ENCODE data around the gene CENPE. TPM values are rescaled to one million over a fixed set of nuclear protein-coding genes. Genes with fewer than 3 reads are reported as not detected.
"Not testable (repeated sequence)": the region's sequence is repeated elsewhere in the genome, so short reads cannot be mapped to it uniquely, and the experiment has no call there.

The CENPE gene
- 1 to 10 TPM in 3 of 9 donors, under 1 TPM in 6; 0.06 to 7.7 (median 0.86) TPM for total RNA-seq
- under 1 TPM; 0.08 to 0.17 TPM for polyA plus RNA-seq
- long read RNA-seq, donor 1, partial matches to known transcripts, result 0 of 1 reads
- long read RNA-seq, donor 1, other reads (novel, unspliced or antisense), result 0 of 1 reads
- long read RNA-seq, donor 2, result 0 reads
- long read RNA-seq, donor 3, result 0 reads

- H3K27ac ChIP-seq, result peak within 1 kb of the TSS in 9 of 12 donors; percentile 19 to 67 (median 53)
- TF ChIP-seq POLR2A (IDR thresholded peaks at IDR 0.05) (no peak), CTCF (IDR thresholded peaks at IDR 0.05) (no peak)
- H3K4me3 ChIP-seq, result peak within 1 kb of the TSS; percentile 24 to 84 (median 74)
- no peaks in the 10 kb centered on the region for H3K9me3 ChIP-seq
- ATAC-seq (peak; percentile 89 to 99 (median 97)), DNase-seq (peak; percentile 85 to 93 (median 86))
- peaks cover 0 to 13% (median 7%) of the 10 kb centered on the region in 12 donors for H3K4me1 ChIP-seq
- 0 to 1% (median 1%) methylated on average over 33 to 44 of the region's 44 CpGs for WGBS, 4 donors
- H3K27me3 ChIP-seq, result peaks cover 0 to 4% (median 0%) of the 10 kb centered on the region in 9 donors
- H3K36me3 ChIP-seq, result no peaks in the 10 kb centered on the region
- intact Hi-C loops (cut with DNase I), result no loop called here
Measured at GRCh38 chr4:103198111-103198765, at the start of gene CENPE. TSS of gene CENPE (minus strand) at chr4:103198343. CDS start at chr4:103198319, 24 bp downstream.

GRCh38 chr4:103244251-103244650, 46.1 kb upstream of the CENPE start:
- no peaks in the 10 kb centered on the region for H3K36me3 ChIP-seq
- H3K9me3 ChIP-seq, result peaks cover 0 to 18% (median 0%) of the 10 kb centered on the region in 12 donors
- no peak overlapping the region for H3K4me3 ChIP-seq
- DNase-seq, result no peak
- ATAC-seq, result no peak
- intact Hi-C loops (cut with DNase I), result no loop called here
- no peak overlapping the region for H3K27ac ChIP-seq
- no peaks in the 10 kb centered on the region for H3K27me3 ChIP-seq
- 48 to 60% (median 52%) methylated on average over 1 of the region's 1 CpG for WGBS, 4 donors
- H3K4me1 ChIP-seq, result no peaks in the 10 kb centered on the region
- no peak for TF ChIP-seq CTCF (IDR thresholded peaks at IDR 0.05)
- TF ChIP-seq POLR2A (IDR thresholded peaks at IDR 0.05), result no peak

GRCh38 chr4:103230938-103231337, 32.8 kb upstream of the CENPE start:
- DNase-seq; ATAC-seq; H3K36me3 ChIP-seq; H3K9me3 ChIP-seq; H3K27ac ChIP-seq; H3K4me3 ChIP-seq; H3K27me3 ChIP-seq; intact Hi-C loops (cut with DNase I); H3K4me1 ChIP-seq: not testable (repeated sequence)
- WGBS, 4 donors, result 61 to 76% (median 63%) methylated on average over 3 of the region's 3 CpGs

GRCh38 chr4:103223556-103223955, 25.4 kb upstream of the CENPE start:
- H3K9me3 ChIP-seq; H3K36me3 ChIP-seq; H3K4me3 ChIP-seq; ATAC-seq; intact Hi-C loops (cut with DNase I); H3K27me3 ChIP-seq; H3K27ac ChIP-seq; DNase-seq; H3K4me1 ChIP-seq: not testable (repeated sequence)
- 62 to 75% (median 65%) methylated on average over 4 of the region's 4 CpGs for WGBS, 4 donors

GRCh38 chr4:103207673-103208072, 9.5 kb upstream of the CENPE start:
- H3K27me3 ChIP-seq, result peaks cover 0 to under 1% (median 0%) of the 10 kb centered on the region in 9 donors
- no peak overlapping the region for H3K27ac ChIP-seq
- no peak overlapping the region for H3K4me3 ChIP-seq
- H3K4me1 ChIP-seq, result no peaks in the 10 kb centered on the region
- no peaks in the 10 kb centered on the region for H3K9me3 ChIP-seq
- ATAC-seq (no peak), DNase-seq (no peak)
- intact Hi-C loops (cut with DNase I), result no loop called here
- no peaks in the 10 kb centered on the region for H3K36me3 ChIP-seq
- WGBS, 4 donors, result 57 to 71% (median 63%) methylated on average over 5 of the region's 5 CpGs
- TF ChIP-seq POLR2A (IDR thresholded peaks at IDR 0.05) (no peak), CTCF (IDR thresholded peaks at IDR 0.05) (no peak)

Measured in heart left ventricle (tissue), 16 donors.